OCI-LY1 (cell line): ENCODE measurements around the gene ALDOB.

Source experiments
- CTCF ChIP-seq: fragments of 200-600 bp; sonication (generic), shearing (Covaris generic); IDR thresholded peaks from 2 replicates; pipeline ENCODE4 v1.5.1; 2017; ENCODE audit warnings: mild to moderate bottlenecking, antibody characterized with exemption, low read length, moderate library complexity, mixed read lengths
- EZH2 ChIP-seq: fragments of 200-600 bp; sonication (generic), shearing (Covaris generic); IDR thresholded peaks from 2 replicates; pipeline ENCODE4 v1.8.0; 2017; ENCODE audit warnings: borderline replicate concordance, mixed run types, mild to moderate bottlenecking, antibody characterized with exemption, low read length, moderate library complexity, mixed read lengths

- TF ChIP-seq EZH2 (no peak), CTCF (no peak)
These were observed 37.3 kb downstream of the ALDOB start, which contains the start of the genes MRPL50 and ZNF189 for GRCh38 chr9:101398068-101398929.
